ENCODE measurements around the gene CASP14. TPM values are rescaled to one million over a fixed set of nuclear protein-coding genes. Genes with fewer than 3 reads are reported as not detected.

CASP14 gene
- total and polyA plus RNA-seq, 2 donors, result not detected

Other genes with a start within 250 kb of the CASP14 start
- gene OR7A5, start 214.3 kb upstream of the CASP14 start, total RNA-seq, result not detected
- gene OR7A5, start 214.3 kb upstream of the CASP14 start, polyA plus RNA-seq, result not detected
- not detected for gene OR7C1, start 214.3 kb upstream of the CASP14 start, total RNA-seq
- gene OR7C1, start 214.3 kb upstream of the CASP14 start, polyA plus RNA-seq, result 0.01 TPM
- not detected for gene OR7A10, start 200.6 kb upstream of the CASP14 start, total RNA-seq
- not detected for gene OR7A10, start 200.6 kb upstream of the CASP14 start, polyA plus RNA-seq
- gene OR7A17, start 163.3 kb upstream of the CASP14 start, total RNA-seq, result not detected
- not detected for gene OR7A17, start 163.3 kb upstream of the CASP14 start, polyA plus RNA-seq
- gene OR7C2, start 108.0 kb upstream of the CASP14 start, total RNA-seq, result not detected
- gene OR7C2, start 108.0 kb upstream of the CASP14 start, polyA plus RNA-seq, result not detected
- not detected for gene SLC1A6, start 69.6 kb upstream of the CASP14 start, total RNA-seq
- gene SLC1A6, start 69.6 kb upstream of the CASP14 start, polyA plus RNA-seq, result not detected
- gene OR1I1, start 32.7 kb downstream of the CASP14 start, total RNA-seq, result not detected
- gene OR1I1, start 32.7 kb downstream of the CASP14 start, polyA plus RNA-seq, result not detected
- 12.8 TPM for gene SYDE1, start 57.9 kb downstream of the CASP14 start, total RNA-seq
- 35.6 TPM for gene SYDE1, start 57.9 kb downstream of the CASP14 start, polyA plus RNA-seq
- gene NOTCH3, start 151.5 kb downstream of the CASP14 start, total RNA-seq, result 53.6 TPM
- gene NOTCH3, start 151.5 kb downstream of the CASP14 start, polyA plus RNA-seq, result 35.9 TPM
- 0.74 TPM for gene EPHX3, start 183.0 kb downstream of the CASP14 start, total RNA-seq
- gene EPHX3, start 183.0 kb downstream of the CASP14 start, polyA plus RNA-seq, result 1.6 TPM

Measured in urinary bladder (tissue), 2 donors.